ENCODE data around the gene LRRC25. TPM values are rescaled to one million over a fixed set of nuclear protein-coding genes. Genes with fewer than 3 reads are reported as not detected.

The LRRC25 gene
- total RNA-seq, 1 experiment from 2014 or later, result not detected

- Histone ChIP-seq H2AFZ (ENCODE audit: low read length) (no peak overlapping the region), H3K27ac (ENCODE audit: low read length) (no peak overlapping the region), H3F3A (ENCODE audit: low read length, unreplicated experiment) (no peaks in the 10 kb centered on the region), H3K79me2 (ENCODE audit: low read length) (peaks cover 51% of the 10 kb centered on the region), H3K9me3 (ENCODE audit: low read length) (no peaks in the 10 kb centered on the region), H3K9ac (ENCODE audit: low read length) (no peak overlapping the region), H3K4me3 (ENCODE audit: low read length) (no peak overlapping the region), H3K36me3 (ENCODE audit: low read depth, low read length) (no peaks in the 10 kb centered on the region), H3K4me2 (ENCODE audit: low read length) (no peak overlapping the region), H3K4me1 (ENCODE audit: insufficient read depth, low read length) (peaks cover 25% of the 10 kb centered on the region), H4K20me1 (ENCODE audit: low read length) (peaks cover 11% of the 10 kb centered on the region; the same call in 1 of the 2 replicates), H3K9me2 (replicated peaks; ENCODE audit: low read length) (no peaks in the 10 kb centered on the region), H3K27me3 (ENCODE audit: low read length) (no peaks in the 10 kb centered on the region)
- no TSS peak for BruUV-seq (replicated peaks)
- CTCF ChIA-PET, result no interaction called here
- intact Hi-C loops (cut with micrococcal nuclease), result no loop called here
- DNase-seq (no peak), ATAC-seq (no peak)
- POLR2A ChIA-PET (ENCODE audit: unreplicated experiment), result no interaction called here
- no peak for TF ChIP-seq CTCF (conservative IDR thresholded peaks at IDR 0.05; ENCODE audit: low read depth, low read length)
- no peak for TF ChIP-seq EZH2 (IDR thresholded peaks at IDR 0.05; ENCODE audit: low read length, unreplicated experiment)
These were observed 25.2 kb upstream of the LRRC25 start for GRCh38 chr19:18422530-18423191.

- BruUV-seq (replicated peaks), result no TSS peak
- H3K4me2 ChIP-seq (ENCODE audit: low read length), result peak overlapping the region; percentile 99
- no peaks in the 10 kb centered on the region for H3F3A ChIP-seq (ENCODE audit: low read length, unreplicated experiment)
- DNase-seq (no peak), ATAC-seq (no peak)
- H3K9me3 ChIP-seq (ENCODE audit: low read length), result no peaks in the 10 kb centered on the region
- no peak overlapping the region for H3K9ac ChIP-seq (ENCODE audit: low read length)
- no peak overlapping the region for H3K4me3 ChIP-seq (ENCODE audit: low read length)
- no peak overlapping the region for H3K27ac ChIP-seq (ENCODE audit: low read length)
- TF ChIP-seq CTCF (conservative IDR thresholded peaks at IDR 0.05; ENCODE audit: low read depth, low read length) (no peak), EZH2 (IDR thresholded peaks at IDR 0.05; ENCODE audit: low read length, unreplicated experiment) (no peak), EZH2phosphoT487 (IDR thresholded peaks at IDR 0.05; ENCODE audit: borderline replicate concordance, low read length) (no peak)
- no peaks in the 10 kb centered on the region for H3K27me3 ChIP-seq (ENCODE audit: low read length)
- H3K4me1 ChIP-seq (ENCODE audit: insufficient read depth, low read length), result peaks cover 34% of the 10 kb centered on the region
- H2AFZ ChIP-seq (ENCODE audit: low read length), result no peak overlapping the region
- no peaks in the 10 kb centered on the region for H3K9me2 ChIP-seq (replicated peaks; ENCODE audit: low read length)
- H4K20me1 ChIP-seq (ENCODE audit: low read length), result peaks cover 11% of the 10 kb centered on the region; the same call in 1 of the 2 replicates
- peaks cover 51% of the 10 kb centered on the region for H3K79me2 ChIP-seq (ENCODE audit: low read length)
- H3K36me3 ChIP-seq (ENCODE audit: low read depth, low read length), result no peaks in the 10 kb centered on the region
- ChIA-PET POLR2A (ENCODE audit: unreplicated experiment) (interaction anchor here (1.0 kb wide), 1 partner anchor 140 kb away, joined by 3 read pairs; the partner anchor contains the start of gene JUND), CTCF (interaction anchor here (0.7 kb wide), 1 partner anchor 93 kb away, joined by 3 read pairs; no protein-coding TSS in a partner anchor)
- intact Hi-C loops (cut with micrococcal nuclease), result no loop called here
These were observed 24.0 kb upstream of the LRRC25 start for GRCh38 chr19:18421371-18421959.

- Histone ChIP-seq H3K9ac (ENCODE audit: low read length) (no peak overlapping the region), H3K27me3 (ENCODE audit: low read length) (no peaks in the 10 kb centered on the region), H3K4me1 (ENCODE audit: insufficient read depth, low read length) (peaks cover 37% of the 10 kb centered on the region), H3K4me2 (ENCODE audit: low read length) (peak overlapping the region; percentile 99), H3K79me2 (ENCODE audit: low read length) (peaks cover 51% of the 10 kb centered on the region), H3K9me3 (ENCODE audit: low read length) (no peaks in the 10 kb centered on the region), H2AFZ (ENCODE audit: low read length) (no peak overlapping the region), H4K20me1 (ENCODE audit: low read length) (peaks cover 11% of the 10 kb centered on the region; the same call in 1 of the 2 replicates), H3K9me2 (replicated peaks; ENCODE audit: low read length) (no peaks in the 10 kb centered on the region), H3K36me3 (ENCODE audit: low read depth, low read length) (no peaks in the 10 kb centered on the region), H3K4me3 (ENCODE audit: low read length) (peak overlapping the region; percentile 91), H3K27ac (ENCODE audit: low read length) (no peak overlapping the region), H3F3A (ENCODE audit: low read length, unreplicated experiment) (no peaks in the 10 kb centered on the region)
- intact Hi-C loops (cut with micrococcal nuclease), result no loop called here
- ATAC-seq (no peak), DNase-seq (no peak)
- TF ChIP-seq CTCF (conservative IDR thresholded peaks at IDR 0.05; ENCODE audit: low read depth, low read length), result no peak
- CTCF ChIA-PET, result interaction anchor here (0.5 to 0.7 kb wide), 2 partner anchors 92 to 231 kb away, joined by 3 read pairs; no protein-coding TSS in a partner anchor
- POLR2A ChIA-PET (ENCODE audit: unreplicated experiment), result interaction anchor here (1.0 kb wide), 1 partner anchor 139 kb away, joined by 3 read pairs; the partner anchor contains the start of gene JUND
- no TSS peak for BruUV-seq (replicated peaks)
These were observed 23.5 kb upstream of the LRRC25 start for GRCh38 chr19:18420930-18421329.
